OCI-LY3 (cell line): ENCODE measurements around the gene SNN.

Source experiments
- H2AFZ ChIP-seq: fragments of 200-600, 300-600 bp; shearing (Covaris generic); 2 replicates; pipeline ENCODE4 v1.6.0; 2014; ENCODE audit warnings: antibody characterized with exemption, low read depth, low read length
- H3K27ac ChIP-seq: fragments of 200-600, 300-600 bp; sonication (generic); 2 replicates; pipeline ENCODE4 v1.5.1; 2014; ENCODE audit warnings: mild to moderate bottlenecking, low read length, moderate library complexity, mixed read lengths
- H3K27me3 ChIP-seq: fragments of 200-600, 300-600 bp; sonication (generic); 2 replicates; pipeline ENCODE4 v1.6.1; 2014; ENCODE audit warnings: low read depth, low read length, mixed read lengths
- H3K36me3 ChIP-seq: fragments of 200-600, 300-600 bp; sonication (generic); replicated peaks from 2 replicates; pipeline ENCODE3; 2014; ENCODE audit warnings: low read depth, low read length, mixed read lengths
- H3K4me1 ChIP-seq: fragments of 300-600, 200-600 bp; sonication (generic); 2 replicates; pipeline ENCODE4 v1.6.1; 2014; ENCODE audit warnings: low read length, mixed read lengths
- H3K4me2 ChIP-seq: fragments of 200-600, 300-600 bp; sonication (generic); 2 replicates; pipeline ENCODE4 v1.6.1; 2014; ENCODE audit warnings: low read length, mixed read lengths
- H3K4me3 ChIP-seq: fragments of 300-600, 200-600 bp; sonication (generic); 2 replicates; pipeline ENCODE4 v1.5.1; 2014; ENCODE audit warnings: antibody characterized with exemption, mild to moderate bottlenecking, low read length, moderate library complexity
- H3K79me2 ChIP-seq: fragments of 300-600, 200-600 bp; shearing (Covaris generic); 2 replicates; pipeline ENCODE4 v1.6.1; 2014; ENCODE audit warnings: mild to moderate bottlenecking, low read length, mixed read lengths
- H3K9ac ChIP-seq: fragments of 300-600, 200-600 bp; shearing (Covaris generic); 2 replicates; pipeline ENCODE4 v1.6.0; 2014; ENCODE audit warnings: mild to moderate bottlenecking, low read length, moderate library complexity
- H3K9me3 ChIP-seq: fragments of 200-600, 300-600 bp; shearing (Covaris generic); 2 replicates; pipeline ENCODE4 v1.6.1; 2014; ENCODE audit warnings: low read length, mixed read lengths; ENCODE audit not compliant: insufficient read depth
- H4K20me1 ChIP-seq: fragments of 200-600, 300-600 bp; sonication (generic); 2 replicates; pipeline ENCODE4 v1.6.1; 2016; ENCODE audit warnings: low read length, mixed read lengths; ENCODE audit not compliant: insufficient read depth
- CTCF ChIP-seq: fragments of 200-600, 300-600 bp; sonication (generic); IDR thresholded peaks from 2 replicates; pipeline ENCODE4 v1.5.1; 2014; ENCODE audit warnings: antibody characterized with exemption, low read length, low read depth
- EZH2phosphoT487 ChIP-seq: fragments of 200-600 bp; shearing (Covaris generic); IDR thresholded peaks from 2 replicates; pipeline ENCODE4 v1.6.1; 2018; ENCODE audit warnings: antibody characterized with exemption, mixed run types, low read depth

SNN gene

GRCh38 chr16:11711662-11712061 lies 43.4 kb downstream of the SNN start:
- Histone ChIP-seq H3K4me2 (no peak overlapping the region), H3K4me1 (peaks cover 12% of the 10 kb centered on the region), H3K27me3 (no peaks in the 10 kb centered on the region), H3K27ac (no peak overlapping the region), H2AFZ (no peak overlapping the region), H3K79me2 (peaks cover 43% of the 10 kb centered on the region), H4K20me1 (peaks cover 32% of the 10 kb centered on the region), H3K36me3 (peaks cover 59% of the 10 kb centered on the region), H3K9ac (no peak overlapping the region), H3K9me3 (no peaks in the 10 kb centered on the region), H3K4me3 (no peak overlapping the region)
- TF ChIP-seq CTCF (no peak), EZH2phosphoT487 (no peak)

DNA sequence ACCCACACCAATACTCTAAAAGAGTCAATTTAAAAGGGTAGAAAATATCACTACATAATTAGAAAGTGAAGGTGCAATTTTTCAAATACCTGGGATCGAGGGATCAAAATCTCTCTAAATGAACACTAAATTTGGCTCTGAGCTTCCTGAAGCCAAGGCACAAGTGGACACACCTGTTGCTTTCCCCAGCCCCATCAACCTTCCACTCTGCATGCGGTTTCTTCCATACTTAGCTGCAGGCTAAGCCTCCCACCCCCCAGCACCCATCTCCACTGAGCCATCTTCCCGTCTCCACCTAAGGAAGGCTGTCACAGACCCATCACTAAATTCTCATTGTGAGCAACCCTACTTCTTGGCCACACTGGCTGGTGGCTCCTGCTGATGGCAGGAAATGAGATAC lies 43.9 kb downstream of the SNN start:
- Histone ChIP-seq H2AFZ (no peak overlapping the region), H3K79me2 (peaks cover 43% of the 10 kb centered on the region), H3K4me3 (no peak overlapping the region), H3K4me1 (peaks cover 12% of the 10 kb centered on the region), H3K36me3 (peaks cover 59% of the 10 kb centered on the region), H3K4me2 (no peak overlapping the region), H3K27ac (no peak overlapping the region), H3K27me3 (no peaks in the 10 kb centered on the region), H4K20me1 (peaks cover 32% of the 10 kb centered on the region), H3K9ac (no peak overlapping the region), H3K9me3 (no peaks in the 10 kb centered on the region)
- TF ChIP-seq EZH2phosphoT487 (no peak), CTCF (no peak)

GRCh38 chr16:11715246-11715947 lies 47.1 kb downstream of the SNN start:
- H3K9me3 ChIP-seq, result no peaks in the 10 kb centered on the region
- H3K4me1 ChIP-seq, result peaks cover 12% of the 10 kb centered on the region
- H3K79me2 ChIP-seq, result peaks cover 50% of the 10 kb centered on the region
- H4K20me1 ChIP-seq, result peaks cover 41% of the 10 kb centered on the region
- TF ChIP-seq EZH2phosphoT487 (no peak), CTCF (no peak)
- H3K27ac ChIP-seq, result peak overlapping the region; percentile 24
- H3K4me3 ChIP-seq, result no peak overlapping the region
- no peak overlapping the region for H3K9ac ChIP-seq
- peaks cover 58% of the 10 kb centered on the region for H3K36me3 ChIP-seq
- H3K4me2 ChIP-seq, result no peak overlapping the region
- no peak overlapping the region for H2AFZ ChIP-seq
- no peaks in the 10 kb centered on the region for H3K27me3 ChIP-seq

DNA sequence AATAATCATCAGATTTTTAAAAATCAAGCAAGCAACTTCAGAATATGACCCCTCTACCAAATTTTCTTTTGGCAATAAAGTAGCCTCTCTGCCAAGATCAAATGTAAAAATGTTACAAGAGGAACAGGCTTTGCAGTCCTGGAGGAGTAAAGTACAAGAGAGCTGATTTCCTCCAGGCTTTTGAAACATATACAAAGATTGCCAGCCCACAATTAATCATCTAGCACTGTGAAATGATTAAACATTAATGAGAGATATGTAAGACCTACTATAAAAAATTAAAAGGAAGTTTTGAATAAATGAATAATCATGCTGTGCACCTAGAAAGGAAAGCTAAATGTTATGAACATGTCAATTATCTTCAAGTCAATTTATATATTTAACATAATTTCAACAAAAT lies 48.1 kb downstream of the SNN start:
- Histone ChIP-seq H3K4me1 (peaks cover 12% of the 10 kb centered on the region), H3K79me2 (peaks cover 44% of the 10 kb centered on the region), H3K9me3 (no peaks in the 10 kb centered on the region), H3K4me2 (no peak overlapping the region), H4K20me1 (peaks cover 34% of the 10 kb centered on the region), H3K4me3 (no peak overlapping the region), H3K36me3 (peaks cover 56% of the 10 kb centered on the region), H3K9ac (no peak overlapping the region), H3K27me3 (no peaks in the 10 kb centered on the region), H3K27ac (no peak overlapping the region), H2AFZ (no peak overlapping the region)
- TF ChIP-seq CTCF, result no peak
- TF ChIP-seq EZH2phosphoT487, result no peak
